Lower leg skin (tissue), 3 donors: Measurements from ENCODE around the gene TRAPPC1.

Source experiments
- POLR2A ChIP-seq, 2 donors: fragments of 450-650 bp; IDR thresholded peaks; one replicate each; pipeline ENCODE4 v1.6.1; 2016 to 2017; ENCODE audit warnings: antibody characterized with exemption in 2 of 2, mild to moderate bottlenecking in 1 of 2, moderate library complexity in 1 of 2
- TF ChIP-seq, protein P1 (sequence below), 3 donors: fragments of 450-650 bp; IDR thresholded peaks; one replicate each; pipeline ENCODE4 v1.5.1; 2016; ENCODE audit warnings: antibody characterized with exemption in 3 of 3, mild to moderate bottlenecking in 3 of 3, moderate library complexity in 2 of 3

DNA sequence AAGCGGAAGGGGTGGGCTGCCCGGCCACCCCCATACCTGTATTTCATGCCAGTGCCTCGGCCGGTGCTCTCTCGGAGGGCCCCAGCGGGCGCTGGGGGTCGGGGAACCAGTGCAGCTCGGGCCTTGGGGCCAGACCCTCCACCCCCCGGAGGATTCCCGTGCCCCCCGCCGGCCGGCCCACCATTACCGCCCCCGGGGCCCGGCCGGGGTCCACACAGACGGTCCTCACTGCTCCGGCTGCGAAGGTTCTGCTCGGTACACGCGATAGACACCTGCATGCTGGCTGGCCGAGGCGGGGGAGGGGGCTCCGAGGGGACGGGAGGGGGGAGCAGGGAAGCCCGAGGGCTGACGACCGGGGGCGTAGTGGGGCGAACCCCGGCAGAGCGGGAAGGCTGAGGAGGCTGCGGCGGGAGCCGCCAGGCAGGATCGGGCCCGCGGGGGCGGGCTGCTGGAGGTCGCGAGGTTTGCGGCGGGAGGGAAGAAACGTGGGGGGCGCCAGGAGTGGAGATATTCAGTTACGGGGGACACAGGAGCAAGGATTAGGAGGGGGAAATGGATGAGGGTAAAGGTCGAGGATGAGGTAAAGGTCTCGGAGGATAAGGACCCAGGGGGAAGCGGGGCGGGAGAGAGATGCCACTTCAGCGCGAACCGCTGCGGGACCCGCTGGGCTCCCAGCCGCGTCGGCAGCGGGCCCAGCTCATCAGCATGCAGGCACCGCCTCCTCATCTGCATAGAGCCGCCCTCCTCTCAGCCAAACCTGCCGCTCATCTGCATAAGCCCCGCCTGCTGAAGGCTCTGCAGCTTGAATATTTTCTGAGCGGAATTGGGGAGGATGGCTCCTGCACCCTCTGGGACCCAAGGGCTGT, 2.4 kb downstream of the TRAPPC1 start, which contains the start of gene KCNAB3:
- TF ChIP-seq, protein P1, sequence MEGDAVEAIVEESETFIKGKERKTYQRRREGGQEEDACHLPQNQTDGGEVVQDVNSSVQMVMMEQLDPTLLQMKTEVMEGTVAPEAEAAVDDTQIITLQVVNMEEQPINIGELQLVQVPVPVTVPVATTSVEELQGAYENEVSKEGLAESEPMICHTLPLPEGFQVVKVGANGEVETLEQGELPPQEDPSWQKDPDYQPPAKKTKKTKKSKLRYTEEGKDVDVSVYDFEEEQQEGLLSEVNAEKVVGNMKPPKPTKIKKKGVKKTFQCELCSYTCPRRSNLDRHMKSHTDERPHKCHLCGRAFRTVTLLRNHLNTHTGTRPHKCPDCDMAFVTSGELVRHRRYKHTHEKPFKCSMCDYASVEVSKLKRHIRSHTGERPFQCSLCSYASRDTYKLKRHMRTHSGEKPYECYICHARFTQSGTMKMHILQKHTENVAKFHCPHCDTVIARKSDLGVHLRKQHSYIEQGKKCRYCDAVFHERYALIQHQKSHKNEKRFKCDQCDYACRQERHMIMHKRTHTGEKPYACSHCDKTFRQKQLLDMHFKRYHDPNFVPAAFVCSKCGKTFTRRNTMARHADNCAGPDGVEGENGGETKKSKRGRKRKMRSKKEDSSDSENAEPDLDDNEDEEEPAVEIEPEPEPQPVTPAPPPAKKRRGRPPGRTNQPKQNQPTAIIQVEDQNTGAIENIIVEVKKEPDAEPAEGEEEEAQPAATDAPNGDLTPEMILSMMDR (IDR thresholded peaks at IDR 0.05) = no peak
- TF ChIP-seq POLR2A (IDR thresholded peaks at IDR 0.05) = no peak
